ENCODE data around the gene FAM171A2. TPM values are rescaled to one million over a fixed set of nuclear protein-coding genes. Genes with fewer than 3 reads are reported as not detected.
"Not testable (repeated sequence)": the region's sequence is repeated elsewhere in the genome, so short reads cannot be mapped to it uniquely, and the experiment has no call there.

Gene FAM171A2
- 0.06 TPM for polyA plus RNA-seq

GRCh38 chr17:44363613-44364159, at the start of gene FAM171A2:
Gene FAM171A2, minus strand, starts transcription at chr17:44363853. Its CDS starts 139 bp downstream, at chr17:44363714.
- peak within 1 kb of the TSS in 1 of 3 donors; percentile 81 for H3K27ac Mint-ChIP-seq
- H3K4me3 Mint-ChIP-seq: peak within 1 kb of the TSS; percentile 71 to 89 (median 84)
- H3K27me3 Mint-ChIP-seq: peaks cover 28% of the 10 kb centered on the region
- H3K9me3 Mint-ChIP-seq: no peaks in the 10 kb centered on the region
- H3K4me1 Mint-ChIP-seq: peaks cover 5 to 7% (median 5%) of the 10 kb centered on the region in 3 donors
- H3K36me3 Mint-ChIP-seq: peaks cover 4% of the 10 kb centered on the region

- no peaks in the 10 kb centered on the region for H3K9me3 Mint-ChIP-seq
- H3K4me3 Mint-ChIP-seq: no peak overlapping the region
- H3K4me1 Mint-ChIP-seq: peaks cover 0 to 5% (median 0%) of the 10 kb centered on the region in 3 donors
- peaks cover 7% of the 10 kb centered on the region for H3K36me3 Mint-ChIP-seq
- no peaks in the 10 kb centered on the region for H3K27me3 Mint-ChIP-seq
- no peak overlapping the region for H3K27ac Mint-ChIP-seq
Observed at GRCh38 chr17:44409309-44410028, 45.8 kb upstream of the FAM171A2 start.

DNA sequence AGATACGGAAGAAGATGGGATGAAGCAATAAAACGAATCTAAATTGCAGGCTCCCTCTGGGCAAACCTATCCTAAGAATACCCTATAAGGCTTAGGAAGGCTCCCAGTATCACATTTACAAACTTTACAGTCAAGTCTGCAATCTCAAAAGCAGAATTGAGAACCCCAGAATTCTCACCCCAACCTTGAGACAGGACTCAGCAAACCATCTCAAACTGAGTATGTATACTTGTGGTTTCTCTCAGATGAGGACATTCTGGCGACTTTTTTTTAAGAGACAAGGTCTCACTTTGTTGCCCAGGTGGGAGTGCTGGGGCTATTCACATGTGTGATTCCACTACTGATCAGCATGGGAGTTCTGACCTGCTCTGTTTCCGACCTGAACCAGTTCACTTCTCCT, 45.1 kb upstream of the FAM171A2 start:
- peaks cover 0 to 5% (median 0%) of the 10 kb centered on the region in 3 donors for H3K4me1 Mint-ChIP-seq
- H3K27me3 Mint-ChIP-seq: no peaks in the 10 kb centered on the region
- peak overlapping the region in 1 of 3 donors; percentile 73 for H3K27ac Mint-ChIP-seq
- no peaks in the 10 kb centered on the region for H3K9me3 Mint-ChIP-seq
- peaks cover 7% of the 10 kb centered on the region for H3K36me3 Mint-ChIP-seq
- no peak overlapping the region for H3K4me3 Mint-ChIP-seq

DNA sequence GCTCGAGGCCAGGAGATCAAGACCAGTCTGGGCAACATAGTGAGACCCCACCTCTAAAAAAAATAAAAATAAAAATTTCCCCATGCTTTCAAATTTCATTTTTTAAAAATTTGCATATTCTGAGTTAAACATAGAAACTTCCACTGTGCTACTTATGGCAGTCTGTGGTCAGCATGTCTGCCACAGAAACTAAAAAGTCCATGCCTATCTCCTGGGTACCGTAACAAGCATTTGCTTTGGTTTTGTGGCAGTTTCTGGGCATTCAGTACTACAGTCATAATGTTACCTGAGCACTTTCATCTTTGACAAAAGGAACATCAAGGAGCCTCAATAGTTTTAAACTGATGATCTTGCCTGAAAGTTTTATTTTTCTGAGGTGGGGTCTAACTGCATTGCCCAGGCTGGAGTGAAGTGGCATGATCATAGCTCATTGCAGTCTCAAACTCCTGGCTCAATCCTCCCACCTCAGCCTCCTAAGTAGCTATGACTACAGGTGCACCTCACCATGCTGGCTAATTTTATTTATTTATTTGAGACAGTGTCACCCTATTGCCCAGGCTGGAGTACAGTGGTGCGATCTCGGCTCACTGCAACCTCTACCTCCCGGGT, 39.0 kb upstream of the FAM171A2 start:
- Mint-ChIP-seq H3K4me3 (no peak overlapping the region), H3K9me3 (no peaks in the 10 kb centered on the region), H3K4me1 (peaks cover 8 to 13% (median 11%) of the 10 kb centered on the region in 3 donors), H3K27ac (no peak overlapping the region), H3K27me3 (no peaks in the 10 kb centered on the region), H3K36me3 (peaks cover 7% of the 10 kb centered on the region)

DNA sequence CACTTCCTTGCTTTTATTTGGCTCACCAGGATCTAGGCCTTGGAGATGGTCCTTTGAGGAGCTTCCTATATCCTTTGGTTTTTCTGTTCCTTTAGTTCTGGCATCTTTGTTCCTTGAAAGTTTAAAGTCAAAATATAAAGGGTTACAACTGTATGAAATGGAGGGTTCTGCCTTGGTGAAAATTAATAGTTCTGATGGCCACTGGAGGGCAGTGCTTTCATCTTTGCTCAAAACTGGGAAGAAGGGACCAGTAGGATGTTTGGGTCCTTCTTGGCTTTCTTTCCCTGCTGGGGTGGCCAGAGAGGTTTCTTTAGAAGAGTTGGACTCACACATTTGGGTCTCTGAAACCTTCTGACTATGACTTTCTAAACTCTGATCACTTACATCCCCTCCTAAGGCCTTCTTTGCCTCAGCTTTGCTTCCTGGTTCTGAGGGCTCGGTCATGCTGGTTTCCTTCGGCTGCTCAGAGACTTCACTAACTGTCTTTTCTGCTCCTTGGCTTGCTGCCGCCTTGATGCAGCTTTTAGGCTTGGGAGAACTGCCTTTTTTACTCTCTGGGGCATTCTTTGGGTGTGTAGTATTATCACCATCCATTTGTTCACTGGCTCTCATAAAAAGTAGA, 36.7 kb upstream of the FAM171A2 start:
- Mint-ChIP-seq H3K27ac (peak overlapping the region in 1 of 3 donors; percentile 48), H3K9me3 (no peaks in the 10 kb centered on the region)

DNA sequence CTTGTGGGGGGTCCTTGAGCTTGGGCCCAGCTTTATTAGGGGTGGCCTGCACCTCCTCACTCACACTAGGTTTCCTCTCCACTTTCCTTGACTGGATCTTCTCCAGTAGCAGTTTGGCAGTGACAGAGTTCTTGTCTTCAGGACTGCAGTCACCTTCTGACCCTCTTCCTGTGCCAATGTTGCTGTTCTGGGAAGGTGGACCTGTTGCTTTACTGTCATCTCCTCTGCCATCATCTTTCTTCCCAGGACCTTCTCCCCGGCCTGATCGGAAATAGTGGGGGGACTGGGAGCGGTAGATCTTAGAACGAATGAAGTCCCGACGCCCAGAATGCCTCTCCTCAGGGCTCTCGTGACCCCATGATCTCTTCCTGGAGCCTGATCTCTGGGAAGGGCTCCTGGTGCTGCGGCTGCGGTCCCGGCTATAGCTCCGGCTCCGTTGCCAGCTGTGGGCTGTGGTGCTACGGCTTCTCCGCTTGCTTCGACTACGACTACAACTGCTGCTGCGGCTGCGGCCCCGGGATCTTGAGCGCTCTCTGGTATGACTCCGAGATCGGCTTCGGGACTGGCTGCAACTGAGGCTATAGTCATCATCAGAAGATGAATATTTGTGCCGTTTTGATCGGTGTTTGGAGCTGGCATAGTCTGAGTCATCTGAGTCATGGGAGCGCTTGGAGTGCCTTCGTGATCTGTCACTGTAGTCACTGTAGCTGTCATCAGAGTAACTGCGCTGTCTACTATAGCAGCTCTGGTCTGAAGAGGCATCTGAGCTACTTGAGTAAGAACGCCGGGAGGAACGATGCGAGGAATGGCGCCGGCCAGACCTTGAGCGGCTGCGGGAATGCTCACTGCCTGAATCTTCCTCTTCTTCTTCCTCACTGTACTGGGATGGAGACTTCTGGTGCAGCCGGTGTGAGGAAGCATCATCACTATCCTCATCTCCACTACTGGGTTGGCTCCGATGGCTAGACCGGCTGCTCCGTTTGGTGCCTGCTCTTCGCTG, 35.3 kb upstream of the FAM171A2 start:
- Mint-ChIP-seq H3K4me3 (no peak overlapping the region), H3K27me3 (no peaks in the 10 kb centered on the region), H3K27ac (peak overlapping the region in 2 of 3 donors; percentile 48 to 57), H3K36me3 (peaks cover 8% of the 10 kb centered on the region), H3K9me3 (no peaks in the 10 kb centered on the region), H3K4me1 (peaks cover 8 to 11% (median 10%) of the 10 kb centered on the region in 3 donors)

More for the DNA sequence above, 36.7 kb upstream of the FAM171A2 start:
- Mint-ChIP-seq H3K4me1 (peaks cover 8 to 11% (median 10%) of the 10 kb centered on the region in 3 donors), H3K4me3 (no peak overlapping the region), H3K27me3 (no peaks in the 10 kb centered on the region), H3K36me3 (peaks cover 8% of the 10 kb centered on the region)

GRCh38 chr17:44397479-44398440, 34.1 kb upstream of the FAM171A2 start:
- peaks cover 3 to 10% (median 6%) of the 10 kb centered on the region in 3 donors for H3K4me1 Mint-ChIP-seq

DNA sequence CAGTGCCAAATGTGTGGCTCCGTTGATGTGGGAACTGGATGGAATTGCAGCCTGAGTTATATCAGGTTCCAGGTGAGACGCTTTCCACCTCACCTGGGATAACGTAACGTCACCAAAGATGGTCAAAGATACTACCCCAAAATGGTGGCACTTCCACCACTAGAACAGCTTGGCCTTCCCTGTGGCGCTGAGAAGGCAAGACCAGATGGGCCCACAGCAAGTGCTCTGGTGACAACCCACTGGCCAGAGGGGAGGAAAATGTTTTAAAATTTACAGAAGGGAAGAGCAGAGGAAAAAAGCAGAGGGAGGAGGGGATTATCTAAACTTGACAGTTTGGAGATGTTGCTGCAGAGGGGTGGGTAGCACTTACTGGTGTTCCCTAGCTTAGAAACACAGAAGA, 33.3 kb upstream of the FAM171A2 start:
- H3K36me3 Mint-ChIP-seq: peaks cover 5% of the 10 kb centered on the region
- no peak overlapping the region for H3K27ac Mint-ChIP-seq
- peaks cover 0 to 5% (median 0%) of the 10 kb centered on the region in 3 donors for H3K4me1 Mint-ChIP-seq

More at GRCh38 chr17:44397479-44398440, 34.1 kb upstream of the FAM171A2 start:
- Mint-ChIP-seq H3K4me3 (no peak overlapping the region), H3K27me3 (no peaks in the 10 kb centered on the region), H3K36me3 (peaks cover 8% of the 10 kb centered on the region), H3K27ac (peak overlapping the region in 1 of 3 donors; percentile 57), H3K9me3 (no peaks in the 10 kb centered on the region)

GRCh38 chr17:44394833-44395232, 31.2 kb upstream of the FAM171A2 start:
- Mint-ChIP-seq H3K4me1 (no peaks in the 10 kb centered on the region), H3K9me3 (peaks cover 0 to 2% (median 0%) of the 10 kb centered on the region in 3 donors), H3K27me3 (no peaks in the 10 kb centered on the region), H3K27ac (no peak overlapping the region), H3K36me3 (peaks cover 5% of the 10 kb centered on the region), H3K4me3 (no peak overlapping the region)

More for the DNA sequence above, 33.3 kb upstream of the FAM171A2 start:
- no peaks in the 10 kb centered on the region for H3K9me3 Mint-ChIP-seq
- no peaks in the 10 kb centered on the region for H3K27me3 Mint-ChIP-seq
- H3K4me3 Mint-ChIP-seq: no peak overlapping the region

GRCh38 chr17:44394112-44394511, 30.5 kb upstream of the FAM171A2 start:
- not testable (repeated sequence) for H3K4me1 Mint-ChIP-seq, H3K9me3 Mint-ChIP-seq, H3K27me3 Mint-ChIP-seq, H3K4me3 Mint-ChIP-seq, H3K27ac Mint-ChIP-seq, H3K36me3 Mint-ChIP-seq

- H3K27ac Mint-ChIP-seq: peak overlapping the region in 1 of 3 donors; percentile 42
- no peaks in the 10 kb centered on the region for H3K36me3 Mint-ChIP-seq
- peaks cover 0 to 4% (median 0%) of the 10 kb centered on the region in 3 donors for H3K4me1 Mint-ChIP-seq
- peaks cover 0 to 2% (median 0%) of the 10 kb centered on the region in 3 donors for H3K9me3 Mint-ChIP-seq
- no peak overlapping the region for H3K4me3 Mint-ChIP-seq
- peaks cover 6% of the 10 kb centered on the region for H3K27me3 Mint-ChIP-seq
Observed at GRCh38 chr17:44390250-44390870, 26.7 kb upstream of the FAM171A2 start.

- H3K27ac Mint-ChIP-seq: peak overlapping the region in 1 of 3 donors; percentile 10
- peaks cover 0 to 2% (median 0%) of the 10 kb centered on the region in 3 donors for H3K9me3 Mint-ChIP-seq
- no peaks in the 10 kb centered on the region for H3K36me3 Mint-ChIP-seq
- H3K4me1 Mint-ChIP-seq: peaks cover 0 to 4% (median 2%) of the 10 kb centered on the region in 3 donors
- H3K27me3 Mint-ChIP-seq: peaks cover 8% of the 10 kb centered on the region
- no peak overlapping the region for H3K4me3 Mint-ChIP-seq
Observed at GRCh38 chr17:44389723-44390202, 26.1 kb upstream of the FAM171A2 start.

- H3K4me1 Mint-ChIP-seq: peaks cover 0 to 4% (median 2%) of the 10 kb centered on the region in 3 donors
- no peaks in the 10 kb centered on the region for H3K36me3 Mint-ChIP-seq
- no peak within 1 kb of the TSS for H3K4me3 Mint-ChIP-seq
- peaks cover 0 to 2% (median 0%) of the 10 kb centered on the region in 3 donors for H3K9me3 Mint-ChIP-seq
- peak within 1 kb of the TSS in 2 of 3 donors; percentile 10 to 42 for H3K27ac Mint-ChIP-seq
- peaks cover 8% of the 10 kb centered on the region for H3K27me3 Mint-ChIP-seq
Observed at GRCh38 chr17:44389281-44389680, 25.6 kb upstream of the FAM171A2 start, which contains the start of gene ITGA2B. Gene ITGA2B, minus strand, starts transcription at chr17:44389649. Its CDS starts 176 bp downstream, at chr17:44389473.

All from IgD-negative memory B cell (primary cell).